GM21825 (cell line): ENCODE data around the gene DENND6B.
"Not testable (repeated sequence)": the region's sequence is repeated elsewhere in the genome, so short reads cannot be mapped to it uniquely, and the experiment has no call there.

ENCODE experiments used
- ATAC-seq: cut with Tn5 transposase; IDR thresholded peaks from one replicate; pipeline ENCODE4 v1.9.1; 2021; ENCODE audit warnings: mild to moderate bottlenecking, moderate library complexity; ENCODE audit not compliant: unreplicated experiment

The DENND6B gene

GRCh38 chr22:50339945-50340879, 13.4 kb upstream of the DENND6B start:
- ATAC-seq: no peak

DNA sequence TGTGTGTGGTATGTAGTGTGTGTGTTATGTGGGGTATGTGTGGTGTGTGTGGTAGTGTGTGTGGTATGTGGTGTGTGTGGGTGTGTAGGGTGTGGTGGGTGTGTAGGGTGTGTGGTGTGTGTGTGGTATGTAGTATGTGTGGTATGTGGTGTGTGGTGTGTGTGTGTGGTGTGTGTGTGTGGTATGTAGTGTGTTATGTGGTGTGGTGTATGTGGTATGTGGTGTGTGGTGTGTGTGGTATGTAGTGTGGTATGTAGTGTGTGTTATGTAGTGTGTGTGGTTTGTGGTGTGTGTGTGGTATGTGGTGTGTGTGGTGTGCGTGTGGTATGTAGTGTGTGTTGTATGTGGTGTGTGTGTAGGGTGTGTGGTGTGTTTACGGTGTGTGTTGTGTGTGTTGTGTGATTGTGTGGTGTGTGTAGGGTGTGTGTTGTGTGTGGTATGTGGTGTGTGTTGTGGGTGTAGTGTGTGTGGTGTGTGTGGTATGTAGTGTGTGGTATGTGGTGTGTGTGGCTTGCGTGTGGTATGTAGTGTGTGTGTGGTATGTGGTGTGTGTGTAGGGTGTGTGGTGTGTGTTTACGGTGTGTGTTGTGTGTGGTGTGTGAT, 12.1 kb upstream of the DENND6B start:
- no peak for ATAC-seq

DNA sequence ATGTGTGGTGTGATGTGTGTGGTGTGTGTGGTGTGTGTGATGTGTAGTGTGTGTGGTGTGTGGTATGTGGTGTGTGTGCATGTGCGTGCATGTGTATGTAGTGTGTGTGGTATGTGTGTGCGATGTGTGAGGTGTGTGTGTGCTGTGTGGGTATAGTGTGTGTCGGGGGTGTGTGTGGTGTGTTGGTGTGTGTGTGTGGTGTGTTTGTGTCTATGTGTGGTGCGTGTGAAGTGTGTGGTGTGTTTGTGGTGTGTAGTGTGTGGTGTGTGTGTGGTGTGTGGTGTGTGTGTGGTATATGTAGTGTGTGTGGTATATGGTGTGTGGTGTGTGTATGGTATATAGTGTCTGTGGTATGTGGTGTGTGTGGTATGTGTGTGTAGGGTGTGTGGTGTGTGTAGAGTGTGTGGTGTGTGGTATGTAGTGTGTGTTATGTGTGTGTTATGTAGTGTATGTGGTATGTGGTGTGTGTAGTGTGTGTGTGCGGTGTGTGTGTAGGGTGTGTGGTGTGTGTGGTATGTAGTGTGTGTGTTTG, 11.3 kb upstream of the DENND6B start:
- no peak for ATAC-seq

GRCh38 chr22:50337262-50338041, 10.6 kb upstream of the DENND6B start:
- ATAC-seq: no peak

- not testable (repeated sequence) for ATAC-seq
These were observed 7.6 kb upstream of the DENND6B start for GRCh38 chr22:50334433-50334832.

DNA sequence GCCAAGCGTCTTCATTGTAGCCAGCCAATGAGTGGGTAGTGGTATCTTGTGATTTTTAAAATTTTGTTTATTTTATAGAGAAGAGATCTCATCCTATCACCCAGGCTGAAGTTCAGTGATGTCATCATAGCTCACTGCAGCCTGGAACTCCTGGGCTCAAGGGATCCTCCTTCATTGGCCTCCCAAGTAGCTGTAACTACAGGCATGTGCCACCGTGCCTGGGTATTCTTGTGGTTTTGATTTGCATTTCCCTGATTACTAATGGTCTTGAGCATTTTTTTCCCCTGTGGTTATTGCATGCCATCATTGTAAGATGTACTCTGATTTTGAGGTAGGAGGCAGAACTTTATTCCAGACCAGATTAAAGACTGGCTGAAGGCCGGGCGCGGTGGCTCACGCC, 2.4 kb upstream of the DENND6B start:
- ATAC-seq: no peak

- peak; percentile 8 for ATAC-seq
These were observed 853 bp upstream of the DENND6B start for GRCh38 chr22:50327711-50328019.

DNA sequence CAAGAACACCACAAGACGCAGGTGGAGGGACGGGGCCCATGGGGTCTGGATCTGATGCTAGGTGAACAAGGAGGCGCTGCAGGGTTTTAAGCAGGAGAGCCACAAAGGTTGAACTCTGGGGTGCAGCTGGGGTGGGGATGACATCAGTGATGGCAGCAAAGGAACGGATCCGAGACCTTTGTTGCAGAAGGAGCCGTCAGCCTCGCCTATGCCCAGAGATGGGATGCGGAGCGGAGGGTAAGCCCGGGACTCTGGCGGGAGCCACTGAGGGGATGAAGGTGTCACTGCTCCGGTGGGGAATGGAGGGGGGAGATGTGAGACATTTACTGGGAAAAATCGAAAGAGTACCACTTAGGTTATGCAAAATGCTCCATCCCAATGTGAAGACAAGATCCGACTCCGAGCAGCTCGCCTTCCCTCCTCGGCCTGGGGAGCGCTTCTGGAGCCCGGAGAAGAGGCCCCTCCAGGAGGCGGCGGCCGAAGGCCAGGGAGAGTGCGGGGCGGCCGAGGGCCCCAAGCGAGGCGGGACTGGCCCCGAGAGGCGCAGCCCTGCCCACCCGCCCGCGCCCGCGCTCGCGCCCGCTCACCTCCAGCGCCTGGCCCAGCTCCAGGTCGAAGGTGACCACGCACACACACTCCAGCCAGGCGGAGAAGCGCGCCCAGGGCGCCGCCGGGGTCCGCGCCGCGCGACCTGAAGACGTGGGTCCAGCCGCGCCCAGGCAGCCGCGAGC, 422 bp downstream of the DENND6B start:
- ATAC-seq: no peak

- no peak for ATAC-seq
These were observed 1.2 kb downstream of the DENND6B start for GRCh38 chr22:50325444-50326224.

- ATAC-seq: no peak
These were observed 2.9 kb downstream of the DENND6B start for GRCh38 chr22:50323900-50324299.

DNA sequence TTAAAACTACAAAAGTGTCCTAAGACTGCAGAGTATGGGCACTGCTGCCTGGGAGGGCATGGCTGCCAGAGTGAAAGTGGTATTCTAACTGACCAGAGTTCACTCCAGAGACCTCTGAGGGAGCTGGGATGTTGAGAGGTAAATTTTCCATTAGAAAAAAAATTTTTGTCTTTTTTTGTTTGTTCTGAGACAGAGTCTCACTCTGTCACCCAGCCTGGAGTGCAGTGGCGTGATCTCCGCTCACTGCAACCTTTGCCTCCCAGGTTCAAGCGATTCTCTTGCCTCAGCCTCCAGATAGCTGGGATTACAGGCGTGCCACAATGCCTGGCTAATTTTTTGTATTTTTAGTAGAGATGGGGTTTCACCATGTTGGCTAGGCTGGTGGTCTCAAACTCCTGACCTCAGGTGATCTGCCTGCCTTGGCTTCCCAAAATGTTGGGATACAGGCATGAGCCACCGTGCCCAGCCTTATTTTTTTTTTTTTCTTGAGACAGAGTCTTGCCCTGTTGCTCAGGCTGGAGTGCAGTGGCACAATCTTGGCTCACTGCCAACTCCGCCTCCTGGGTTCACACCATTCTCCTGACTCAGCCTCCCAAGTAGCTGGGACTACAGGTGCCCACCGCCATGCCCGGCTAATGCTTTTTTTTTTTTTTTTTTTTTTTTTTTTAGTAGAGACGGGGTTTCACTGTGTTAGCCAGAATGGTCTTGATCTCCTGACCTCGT, 4.3 kb downstream of the DENND6B start:
- ATAC-seq: not testable (repeated sequence)

DNA sequence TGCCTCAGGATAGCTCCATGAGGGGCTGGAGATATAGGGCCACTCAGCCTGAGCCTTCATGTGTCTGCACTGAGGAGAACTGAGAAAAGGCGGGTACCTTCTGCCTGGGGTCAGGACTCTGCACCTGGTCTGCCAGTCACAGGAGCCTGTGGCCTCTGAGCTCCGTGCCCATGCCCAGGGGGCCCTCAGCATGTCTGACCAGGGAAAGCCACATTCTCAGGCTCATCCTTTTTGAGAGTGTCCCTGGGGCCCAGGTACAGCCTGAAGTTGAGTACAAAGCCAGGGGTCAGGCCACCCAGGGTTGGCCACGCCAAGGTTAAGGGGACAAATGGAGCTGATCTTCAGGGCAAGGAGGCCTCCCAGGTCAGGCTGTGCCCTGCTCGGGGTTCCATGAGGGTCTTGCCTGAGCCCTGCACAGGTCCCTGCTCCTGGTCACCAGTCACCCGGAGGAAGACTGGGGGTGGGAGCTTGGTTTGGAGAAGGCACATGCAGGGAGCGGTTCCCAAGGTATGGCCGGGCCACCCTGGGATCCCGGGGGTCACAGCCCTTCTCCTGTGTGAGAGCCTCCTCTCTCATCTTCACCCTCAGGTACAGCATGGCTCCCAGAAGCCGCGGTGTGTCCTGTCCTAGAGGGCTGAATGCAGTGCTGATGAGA, 6.0 kb downstream of the DENND6B start:
- ATAC-seq: no peak

GRCh38 chr22:50320116-50320515, 6.7 kb downstream of the DENND6B start:
- ATAC-seq: no peak

- ATAC-seq: no peak
These were observed 7.3 kb downstream of the DENND6B start for GRCh38 chr22:50319503-50319951.

DNA sequence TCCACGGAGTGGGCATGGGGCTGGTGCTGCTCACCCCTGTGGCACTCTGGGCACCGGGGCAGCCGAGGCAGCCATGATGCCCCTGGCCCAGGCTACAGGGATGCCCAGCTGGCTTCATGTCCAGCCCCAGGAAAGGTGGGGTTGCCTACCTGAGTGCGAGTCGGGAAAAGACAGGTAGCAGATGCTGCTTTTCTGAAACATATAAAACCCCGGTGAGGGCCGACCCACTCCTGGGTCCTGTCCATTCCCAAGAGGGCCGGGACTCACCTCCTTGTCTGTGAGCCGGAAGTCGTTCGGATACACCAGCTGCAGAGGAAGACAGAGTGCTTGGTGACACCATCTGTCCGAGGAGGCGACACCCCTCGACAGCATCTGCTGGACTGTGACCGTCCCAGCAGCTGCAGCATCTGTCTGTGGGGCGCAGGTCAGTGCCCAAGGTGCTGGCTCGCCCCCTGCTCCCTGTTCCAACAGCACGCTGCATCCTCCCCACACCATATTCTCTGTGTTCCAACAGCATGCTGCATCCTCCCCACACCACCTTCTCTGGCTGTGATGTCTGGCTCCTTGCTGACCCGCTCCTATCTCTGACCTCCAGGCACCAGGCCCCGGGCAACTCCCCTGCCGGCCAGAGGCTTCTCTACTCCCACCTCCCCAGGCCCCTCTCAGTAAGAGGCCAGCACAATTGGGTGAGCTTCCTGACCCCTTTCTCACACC, 8.0 kb downstream of the DENND6B start:
- no peak for ATAC-seq

DNA sequence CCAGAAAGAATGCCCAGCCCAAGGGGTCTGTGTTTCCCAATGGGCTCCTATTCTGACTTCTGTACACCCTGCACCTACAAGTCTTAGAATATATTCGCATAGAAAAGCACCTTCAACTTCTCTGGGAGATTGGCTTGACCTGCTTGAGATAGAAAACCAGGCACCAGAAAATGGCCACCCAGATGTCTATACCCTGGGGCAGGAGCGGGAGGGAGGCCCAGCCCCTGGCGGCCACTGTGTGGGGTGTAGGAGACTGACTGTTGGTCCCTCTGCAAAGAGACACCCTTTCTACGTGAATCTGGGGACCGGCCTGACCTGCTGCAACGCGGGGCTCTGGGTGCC, 8.5 kb downstream of the DENND6B start:
- ATAC-seq: no peak

- ATAC-seq: no peak
These were observed 9.1 kb downstream of the DENND6B start for GRCh38 chr22:50317674-50318073.

DNA sequence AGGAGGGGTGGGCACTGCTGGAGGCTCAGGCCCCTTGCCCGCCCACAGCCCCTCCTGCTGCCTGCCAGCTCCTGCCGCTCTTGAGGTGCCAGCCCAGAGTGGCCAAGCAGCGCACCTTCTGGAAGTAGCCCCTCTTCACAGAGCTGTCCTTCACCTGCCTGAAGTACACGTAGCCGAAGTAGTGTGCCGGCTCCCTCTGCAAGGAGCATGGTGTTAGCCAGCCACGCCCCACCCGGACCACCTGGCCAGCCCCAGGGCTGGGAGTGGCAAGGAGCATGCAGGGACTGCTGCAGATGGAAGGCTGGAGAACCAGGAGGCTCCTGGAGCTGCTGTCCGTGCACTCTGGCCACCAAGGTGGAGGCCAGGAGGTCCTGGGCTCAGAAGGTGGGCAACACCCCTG, 9.6 kb downstream of the DENND6B start:
- no peak for ATAC-seq
